Stomach (tissue), 4 donors: ENCODE measurements around the gene MED13L.

ENCODE experiments used
- POLR2A ChIP-seq, 4 donors: fragments of 450-650 bp; IDR thresholded peaks; one replicate each; pipeline ENCODE4 v1.6.1; 2016; ENCODE audit warnings: antibody characterized with exemption in 4 of 4, control low read depth in 2 of 4, mild to moderate bottlenecking in 1 of 4, moderate library complexity in 1 of 4
- TF ChIP-seq, protein P1 (sequence below), 7 experiments: fragments of 450-650 bp in 4 of 7; fragments of 200-600 bp in 3 of 7; sonication (generic) in 3 of 7; IDR thresholded peaks; one replicate each; pipeline ENCODE4 v1.5.1; 2016 to 2019; ENCODE audit warnings: antibody characterized with exemption in 7 of 7, control low read depth in 2 of 7, mild to moderate bottlenecking in 1 of 7

DNA sequence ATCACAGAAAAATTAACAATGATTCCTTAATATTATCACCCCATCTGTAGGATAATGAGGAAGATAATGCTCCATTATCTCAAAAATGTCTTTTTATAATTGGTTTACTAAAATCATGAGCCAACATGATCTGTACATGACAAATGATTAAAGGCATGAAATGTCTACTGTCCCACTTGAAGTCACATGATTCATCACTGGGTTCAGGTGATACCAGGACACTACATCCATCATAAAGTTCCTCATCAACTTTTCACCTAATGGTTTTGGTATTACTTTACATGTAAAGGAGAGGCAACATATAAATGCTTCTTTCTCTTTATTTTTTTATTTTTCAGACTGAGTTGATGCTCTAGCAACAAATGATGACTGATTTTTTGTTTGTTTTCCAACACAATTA is 313.3 kb downstream of the MED13L start:
- no peak for TF ChIP-seq POLR2A (IDR thresholded peaks at IDR 0.05)
- TF ChIP-seq, protein P1, sequence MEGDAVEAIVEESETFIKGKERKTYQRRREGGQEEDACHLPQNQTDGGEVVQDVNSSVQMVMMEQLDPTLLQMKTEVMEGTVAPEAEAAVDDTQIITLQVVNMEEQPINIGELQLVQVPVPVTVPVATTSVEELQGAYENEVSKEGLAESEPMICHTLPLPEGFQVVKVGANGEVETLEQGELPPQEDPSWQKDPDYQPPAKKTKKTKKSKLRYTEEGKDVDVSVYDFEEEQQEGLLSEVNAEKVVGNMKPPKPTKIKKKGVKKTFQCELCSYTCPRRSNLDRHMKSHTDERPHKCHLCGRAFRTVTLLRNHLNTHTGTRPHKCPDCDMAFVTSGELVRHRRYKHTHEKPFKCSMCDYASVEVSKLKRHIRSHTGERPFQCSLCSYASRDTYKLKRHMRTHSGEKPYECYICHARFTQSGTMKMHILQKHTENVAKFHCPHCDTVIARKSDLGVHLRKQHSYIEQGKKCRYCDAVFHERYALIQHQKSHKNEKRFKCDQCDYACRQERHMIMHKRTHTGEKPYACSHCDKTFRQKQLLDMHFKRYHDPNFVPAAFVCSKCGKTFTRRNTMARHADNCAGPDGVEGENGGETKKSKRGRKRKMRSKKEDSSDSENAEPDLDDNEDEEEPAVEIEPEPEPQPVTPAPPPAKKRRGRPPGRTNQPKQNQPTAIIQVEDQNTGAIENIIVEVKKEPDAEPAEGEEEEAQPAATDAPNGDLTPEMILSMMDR (IDR thresholded peaks at IDR 0.05) = no peak
